GM21528 (cell line): Measurements from ENCODE around the gene NTM.

Experiments used
- ATAC-seq: cut with Tn5 transposase; IDR thresholded peaks from one replicate; pipeline ENCODE4 v1.9.1; 2021; ENCODE audit warnings: mild to moderate bottlenecking, moderate library complexity; ENCODE audit not compliant: unreplicated experiment, low FRiP score

NTM gene

DNA sequence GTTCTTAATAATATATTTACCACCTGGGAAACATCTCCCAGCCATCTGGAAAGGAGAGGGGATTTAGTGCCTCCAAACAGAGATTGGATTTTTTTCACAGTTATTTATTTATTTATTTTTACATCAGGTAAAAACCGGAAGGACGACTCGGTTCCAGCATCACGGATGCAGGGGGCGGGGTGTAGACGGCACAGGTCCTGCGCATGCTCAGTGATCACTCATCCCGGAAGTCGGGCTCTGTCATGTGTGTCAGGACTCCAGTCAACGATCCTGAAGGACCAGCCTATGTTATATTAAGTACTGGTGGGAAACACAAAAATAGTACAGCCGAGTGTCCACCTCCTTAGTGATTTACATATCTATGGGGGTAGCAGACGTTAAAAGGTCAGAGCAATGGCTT, 467.6 kb downstream of the NTM start:
- ATAC-seq: no peak

DNA sequence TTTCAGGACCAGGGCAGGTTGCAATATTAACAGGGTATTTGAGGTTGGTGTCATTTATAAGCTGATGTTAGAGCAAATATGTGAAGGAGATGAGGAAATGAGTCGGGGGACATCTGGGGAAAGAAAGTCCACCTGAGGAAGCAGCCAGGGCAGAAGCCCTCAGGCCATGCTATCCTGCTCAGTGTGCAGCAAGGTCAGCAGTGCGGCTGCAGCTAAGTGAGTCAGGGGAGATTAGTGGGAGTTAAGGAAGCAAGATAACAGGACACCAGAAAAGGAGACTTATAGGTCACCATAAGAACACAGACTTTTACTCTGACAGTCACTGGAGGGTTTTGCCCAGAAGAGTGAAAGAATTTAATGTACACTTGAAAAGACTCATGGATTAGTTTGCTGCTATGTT, 468.9 kb downstream of the NTM start:
- no peak for ATAC-seq

DNA sequence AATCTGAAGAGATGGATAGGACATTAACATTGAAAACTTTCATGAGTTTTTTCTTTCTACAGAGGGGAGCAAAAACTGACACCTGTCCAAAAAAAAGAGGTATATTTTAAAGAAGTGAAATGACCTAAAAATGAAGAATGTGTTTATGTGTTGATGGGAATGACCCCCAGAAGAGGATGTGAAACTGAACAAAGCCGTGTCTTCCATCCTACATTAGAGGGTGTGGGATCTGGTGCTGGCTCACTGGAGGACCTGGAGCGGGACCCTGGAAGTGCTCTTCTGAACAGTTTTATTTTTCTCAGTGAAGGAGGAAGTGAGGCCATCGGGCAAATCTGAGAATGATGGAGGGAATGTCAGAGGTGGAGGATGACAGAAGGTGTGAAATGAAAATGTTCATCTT, 470.1 kb downstream of the NTM start:
- no peak for ATAC-seq

DNA sequence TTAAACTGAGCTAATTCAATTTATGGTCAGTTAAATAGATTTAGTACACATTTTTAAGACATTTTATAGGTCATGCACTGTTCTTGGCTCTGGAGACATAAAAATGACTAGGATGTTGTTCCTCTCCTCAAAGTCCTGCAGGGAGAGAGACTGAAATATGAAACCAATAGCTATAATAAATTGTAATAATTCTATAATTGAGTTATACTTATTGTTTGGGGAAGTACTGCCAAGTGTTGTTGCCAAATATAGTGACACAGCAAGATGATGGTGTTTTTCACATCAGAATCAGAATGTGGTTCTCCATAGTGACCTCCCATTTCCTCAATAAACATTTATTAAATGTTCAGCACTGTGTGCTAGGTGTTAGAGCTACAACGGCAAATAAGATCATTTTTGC, 470.6 kb downstream of the NTM start:
- ATAC-seq: no peak

DNA sequence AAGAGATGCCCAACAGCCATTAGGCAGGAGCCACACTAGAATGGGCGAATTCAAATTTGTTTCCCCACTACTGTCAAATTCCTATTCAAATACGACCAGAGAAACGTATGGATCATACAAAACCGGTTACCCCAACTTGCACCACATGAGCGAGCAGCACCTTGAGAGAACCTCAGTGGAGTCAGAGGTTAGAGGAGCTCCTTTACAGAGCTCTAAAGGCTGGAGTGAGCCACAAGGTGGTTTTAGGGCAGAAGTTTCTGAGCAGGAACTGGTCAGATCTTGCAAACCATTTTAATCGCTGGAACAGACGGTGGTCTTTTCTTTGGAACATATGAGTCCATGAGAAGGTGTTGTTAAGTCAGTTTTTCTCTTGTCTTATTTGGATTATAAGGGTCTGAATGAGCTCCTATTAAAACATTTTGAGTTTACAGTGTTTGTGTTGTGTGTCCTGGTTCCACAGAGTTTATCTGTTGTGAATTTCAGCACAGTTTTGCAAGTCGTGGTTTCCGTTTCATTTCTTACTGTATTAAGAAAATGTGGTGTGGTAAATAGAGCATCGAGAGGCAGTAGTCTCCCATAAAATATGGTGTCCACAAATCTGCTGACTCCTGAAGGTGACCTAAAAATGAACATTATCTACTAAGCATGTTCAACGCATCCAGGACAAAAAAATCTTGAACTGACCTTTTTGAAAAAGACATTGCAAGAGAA, 471.7 kb downstream of the NTM start:
- no peak for ATAC-seq

DNA sequence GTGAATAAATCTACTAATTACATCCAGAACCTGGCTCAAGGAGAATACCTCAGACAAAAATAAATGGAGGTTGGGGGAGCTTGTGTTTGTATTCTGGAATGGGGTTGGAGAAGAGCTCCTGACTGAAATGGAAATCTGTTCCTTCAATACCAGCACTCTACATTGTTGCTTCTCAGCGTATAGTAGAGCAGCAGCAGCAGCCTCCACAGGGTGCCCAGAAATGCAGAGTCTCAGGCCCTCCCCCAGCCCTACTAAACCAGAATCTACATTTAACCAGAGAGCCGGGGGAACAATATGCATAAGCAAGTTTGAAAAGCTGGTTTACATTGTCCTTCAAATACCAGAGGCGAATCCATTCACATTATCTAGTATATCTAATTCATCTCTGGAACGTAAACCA, 474.8 kb downstream of the NTM start:
- ATAC-seq: no peak

DNA sequence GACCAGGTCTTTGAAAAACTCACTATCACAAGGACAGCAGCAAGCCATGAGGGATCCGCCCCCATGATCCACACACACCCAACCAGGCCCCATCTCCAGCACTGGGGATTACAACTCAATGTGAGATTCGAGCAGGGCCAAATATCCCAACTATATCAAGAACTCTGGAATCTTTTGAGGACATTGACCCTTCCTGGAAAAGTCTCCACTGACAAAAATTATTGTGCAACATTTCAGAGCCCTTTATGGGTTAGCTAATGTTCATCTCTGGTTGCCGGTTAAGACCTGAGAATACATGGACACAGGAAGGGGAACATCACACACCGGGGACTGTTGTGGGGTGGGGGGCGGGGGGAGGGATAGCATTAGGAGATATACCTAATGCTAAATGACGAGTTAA, 479.1 kb downstream of the NTM start:
- ATAC-seq: no peak

DNA sequence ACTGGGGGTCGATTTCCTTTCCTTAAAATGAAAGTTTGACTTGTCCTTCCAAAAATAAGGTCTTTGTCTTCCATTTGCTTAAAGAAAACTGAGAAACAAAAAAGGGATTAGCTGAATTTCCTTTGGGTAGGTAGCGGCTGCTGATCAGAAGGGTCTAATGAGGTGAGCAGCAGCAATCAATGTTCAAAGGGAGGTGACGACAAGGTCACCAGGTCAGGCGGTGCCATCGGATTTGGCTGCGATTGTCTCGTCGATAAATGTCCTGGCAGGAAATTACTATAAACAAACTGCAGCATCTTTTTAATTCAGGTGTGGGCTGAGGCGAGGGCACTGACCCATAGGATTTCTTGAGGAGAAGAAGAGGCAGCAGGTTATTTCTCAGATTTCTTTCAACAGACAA, 480.1 kb downstream of the NTM start:
- no peak for ATAC-seq

DNA sequence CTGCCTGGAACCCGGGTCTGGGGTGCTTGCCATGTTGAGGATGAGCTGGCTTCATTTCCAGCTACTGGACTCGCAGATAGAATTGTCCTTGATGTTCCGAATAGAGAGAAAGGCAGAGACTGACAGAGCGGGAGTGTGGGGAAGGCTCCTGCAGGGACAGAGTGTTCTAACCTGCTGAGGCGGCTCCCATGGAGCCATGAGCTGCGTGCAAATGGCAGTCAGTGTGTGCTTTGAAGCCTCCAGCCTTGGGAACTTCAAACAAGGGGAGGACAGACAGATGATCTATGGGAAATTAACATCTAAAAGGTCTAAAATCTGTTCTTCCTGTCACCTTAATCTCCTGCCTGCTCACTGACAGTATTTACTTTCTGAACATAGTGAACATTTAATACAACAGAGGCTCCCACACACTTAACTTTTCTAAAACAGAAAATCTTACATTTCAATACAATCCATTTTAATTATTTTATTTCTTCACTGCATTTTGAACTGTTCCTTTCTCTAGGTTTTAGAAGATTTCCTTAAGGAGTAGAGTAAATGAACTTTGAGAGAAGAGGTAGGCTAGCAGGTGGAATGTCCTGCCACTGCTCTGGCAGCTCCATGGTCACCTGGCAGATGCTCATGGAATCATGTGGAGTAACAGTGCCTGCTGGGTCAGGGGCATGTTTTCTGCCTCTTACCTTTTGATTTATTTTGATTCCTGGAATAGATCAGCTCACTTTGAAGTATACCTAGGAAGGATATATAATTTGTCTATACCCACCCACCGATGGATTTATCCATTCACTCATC, 481.7 kb downstream of the NTM start:
- no peak for ATAC-seq

DNA sequence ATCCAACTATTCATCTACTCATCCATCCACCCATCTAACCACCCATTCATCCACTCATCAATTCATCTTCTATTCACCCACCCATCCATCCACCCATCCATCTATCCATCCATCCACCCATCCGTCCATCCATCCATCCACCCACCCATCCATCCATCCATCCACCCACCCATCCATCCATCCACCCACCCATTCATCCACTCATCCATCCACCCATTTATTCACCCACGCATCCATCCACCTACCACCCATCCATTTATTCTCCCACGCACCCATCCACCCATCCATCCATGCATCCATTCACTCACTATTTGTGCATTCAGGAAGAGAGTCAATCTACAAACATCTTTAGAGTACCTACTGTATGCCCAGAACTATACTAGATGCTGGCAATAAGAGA, 482.3 kb downstream of the NTM start:
- ATAC-seq: no peak

DNA sequence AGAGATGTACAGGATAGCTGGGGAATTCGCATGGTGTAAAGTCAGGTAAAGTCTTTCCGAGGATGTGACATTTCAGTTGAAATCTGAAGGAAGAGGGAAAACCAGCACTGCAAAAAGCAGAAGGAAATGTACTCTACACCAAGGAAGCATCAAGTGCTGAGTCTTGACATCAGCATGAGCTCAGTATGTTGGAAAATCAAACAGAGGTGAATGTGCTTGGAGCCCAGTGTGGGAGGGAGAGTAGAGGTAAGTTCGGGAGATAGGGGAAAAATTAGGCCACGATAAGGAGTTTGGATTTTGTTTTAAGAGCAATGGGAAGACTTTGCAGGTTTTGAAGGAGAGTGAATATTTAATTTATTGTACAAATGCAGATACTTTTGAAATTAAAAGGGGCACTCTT, 484.0 kb downstream of the NTM start:
- no peak for ATAC-seq

DNA sequence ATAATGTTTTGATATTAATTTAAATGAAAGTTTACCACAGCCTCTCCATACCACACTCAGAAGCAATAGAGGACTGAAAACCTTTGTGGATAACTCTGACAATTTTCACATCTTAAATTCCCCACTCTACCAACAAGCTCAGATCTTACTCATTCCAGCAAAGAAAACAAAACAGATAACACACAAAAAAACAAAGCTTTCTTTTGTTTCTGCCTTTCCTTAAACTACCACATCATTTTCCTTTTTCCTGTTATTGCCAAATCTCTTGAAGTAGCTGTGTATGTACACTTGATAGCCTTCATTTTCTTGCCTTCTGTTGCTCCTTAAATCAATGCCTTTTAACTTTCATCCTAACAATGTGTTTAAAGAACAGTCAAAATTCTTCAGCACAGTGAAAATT, 484.9 kb downstream of the NTM start:
- ATAC-seq: no peak

DNA sequence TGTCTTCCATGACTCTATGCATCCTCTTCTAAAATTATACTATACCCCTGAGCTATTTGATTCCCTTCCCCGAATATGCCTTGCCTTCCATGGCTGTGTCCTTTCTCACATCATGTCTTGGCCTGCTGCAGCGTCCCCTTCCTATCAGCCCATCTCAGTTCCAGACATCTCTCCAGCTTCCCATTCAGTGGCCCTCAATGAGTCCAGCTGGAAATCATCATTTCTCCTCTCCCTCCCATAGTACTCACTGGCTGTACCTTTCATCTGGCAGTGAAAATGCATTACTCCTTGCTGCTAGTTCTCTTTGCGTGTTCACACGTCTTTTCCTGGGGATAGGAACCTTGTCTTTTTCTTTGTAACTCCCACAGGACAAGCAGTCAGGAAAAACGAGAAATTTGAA, 486.8 kb downstream of the NTM start:
- no peak for ATAC-seq

DNA sequence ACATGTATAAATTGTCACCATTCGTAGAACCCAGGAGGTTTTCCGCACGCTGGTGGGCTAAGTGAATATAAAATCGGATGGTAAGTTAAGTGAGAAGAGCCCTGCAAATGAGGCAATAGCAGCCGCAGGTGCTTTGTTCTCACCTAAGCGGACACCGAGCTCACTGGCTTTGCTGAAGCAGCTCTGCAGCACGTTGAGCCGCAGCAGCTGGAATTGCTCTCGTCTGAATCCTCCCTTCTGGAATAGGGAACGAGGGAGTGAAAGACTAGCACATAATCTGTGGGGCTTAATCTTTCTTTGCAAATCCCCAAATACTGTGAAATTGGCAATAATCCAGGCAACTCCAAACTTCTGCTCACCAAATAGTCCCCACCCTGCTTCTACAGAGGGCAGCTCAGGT, 488.1 kb downstream of the NTM start:
- no peak for ATAC-seq

DNA sequence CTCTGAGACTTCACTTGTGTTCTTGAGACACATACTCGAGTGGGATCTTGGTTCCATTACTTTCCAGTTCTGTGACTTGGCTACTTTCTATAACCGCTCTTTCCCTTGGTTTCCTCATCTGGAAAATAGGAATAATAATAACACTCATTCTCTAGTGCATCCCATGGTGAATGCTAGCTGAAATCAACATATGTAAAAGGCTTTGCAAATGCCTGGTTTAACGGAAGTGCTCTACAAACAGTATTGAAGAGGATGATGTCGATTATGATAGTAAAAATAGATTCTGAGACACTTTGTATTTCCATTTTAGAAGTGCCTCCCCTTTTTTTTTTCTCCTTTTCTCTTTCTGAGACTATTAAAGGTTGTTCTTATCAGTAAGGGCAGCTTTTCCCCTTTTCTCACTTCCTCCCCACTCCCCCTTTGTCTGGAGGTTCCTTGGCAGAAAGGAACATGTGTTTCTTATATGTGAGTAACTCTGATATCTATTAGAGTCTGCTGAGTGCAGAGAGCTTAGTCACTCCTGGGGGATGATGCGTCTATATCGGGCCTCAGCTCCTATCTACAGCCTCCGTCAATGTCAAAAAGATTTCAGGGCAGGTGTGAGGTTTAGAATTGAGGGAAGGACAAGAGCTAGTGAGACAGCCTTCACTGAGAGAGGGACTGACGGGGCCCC, 489.3 kb downstream of the NTM start:
- ATAC-seq: no peak

DNA sequence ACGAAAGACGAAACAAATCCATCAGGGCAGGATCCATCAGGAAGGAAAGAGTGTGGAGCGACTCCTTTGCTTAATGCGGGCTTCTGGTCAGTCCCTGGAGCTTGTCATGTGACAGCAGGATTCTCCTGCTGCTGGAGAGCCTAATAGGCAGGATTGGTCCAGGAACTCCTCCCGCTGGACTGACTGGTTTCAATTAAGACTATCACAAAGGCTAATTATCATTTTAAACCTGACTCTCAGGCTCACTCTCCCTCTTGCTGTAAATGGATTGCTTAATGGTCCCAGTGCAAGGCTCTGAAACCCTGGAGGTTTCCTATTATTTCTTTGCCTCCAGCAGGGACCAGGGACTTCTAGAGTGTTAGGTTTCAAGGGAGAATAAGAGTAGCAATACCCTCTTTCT, 493.8 kb downstream of the NTM start:
- no peak for ATAC-seq

DNA sequence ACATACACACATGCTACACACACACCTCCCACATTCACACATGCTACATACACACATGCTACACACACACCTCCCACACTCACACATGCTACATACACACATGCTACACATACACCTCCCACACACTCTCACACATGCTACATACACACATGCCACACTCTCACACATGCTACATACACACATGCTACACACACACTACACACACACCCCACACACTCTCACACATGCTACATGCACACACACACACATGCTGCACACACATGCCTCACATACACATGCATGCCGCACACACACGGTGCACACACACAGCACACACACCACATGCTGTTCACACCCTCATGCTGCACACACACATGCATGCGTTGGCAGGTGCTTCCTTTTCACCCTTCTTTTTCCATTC, 495.4 kb downstream of the NTM start:
- ATAC-seq: no peak

DNA sequence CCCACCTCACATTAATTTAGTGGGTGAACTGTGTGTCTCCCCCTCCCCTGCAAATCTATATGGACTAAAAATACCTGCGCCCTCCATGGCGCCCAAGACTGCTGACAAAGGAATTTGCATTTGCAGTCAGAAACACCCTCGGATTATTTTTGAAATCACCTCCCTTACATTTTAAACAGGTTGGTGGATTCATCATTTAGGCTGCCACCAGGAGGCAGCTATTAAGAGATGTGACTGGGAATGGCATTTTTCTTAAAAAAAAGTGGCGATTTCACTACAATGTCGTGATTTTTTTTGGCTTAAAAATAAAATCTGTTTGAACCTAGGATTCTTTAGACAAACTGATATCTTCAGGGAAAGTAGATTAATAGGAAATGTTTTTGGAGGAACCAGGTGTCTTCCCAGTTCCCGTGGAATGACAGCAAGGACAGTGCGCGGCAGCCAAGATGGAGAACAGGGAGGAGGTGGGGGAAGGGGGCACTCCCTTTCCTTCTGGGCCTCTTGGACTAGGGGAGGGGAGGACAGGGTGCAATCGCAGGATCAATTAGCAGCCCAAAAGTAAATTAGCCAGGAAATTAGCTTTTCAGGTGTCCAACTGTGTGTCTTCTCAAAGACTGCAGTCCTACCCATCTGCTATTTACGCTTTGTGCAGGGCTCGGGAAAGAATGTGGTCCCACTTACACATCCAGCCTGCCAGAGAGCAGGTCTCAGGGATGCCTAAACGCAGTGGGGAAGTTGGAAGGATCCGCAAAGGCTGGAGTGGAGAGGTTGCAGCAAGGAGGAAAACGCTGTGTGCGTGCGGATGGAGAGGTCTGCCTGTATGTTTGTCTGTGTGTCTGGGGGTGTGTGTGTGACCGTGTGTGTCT, 496.4 kb downstream of the NTM start:
- no peak for ATAC-seq

DNA sequence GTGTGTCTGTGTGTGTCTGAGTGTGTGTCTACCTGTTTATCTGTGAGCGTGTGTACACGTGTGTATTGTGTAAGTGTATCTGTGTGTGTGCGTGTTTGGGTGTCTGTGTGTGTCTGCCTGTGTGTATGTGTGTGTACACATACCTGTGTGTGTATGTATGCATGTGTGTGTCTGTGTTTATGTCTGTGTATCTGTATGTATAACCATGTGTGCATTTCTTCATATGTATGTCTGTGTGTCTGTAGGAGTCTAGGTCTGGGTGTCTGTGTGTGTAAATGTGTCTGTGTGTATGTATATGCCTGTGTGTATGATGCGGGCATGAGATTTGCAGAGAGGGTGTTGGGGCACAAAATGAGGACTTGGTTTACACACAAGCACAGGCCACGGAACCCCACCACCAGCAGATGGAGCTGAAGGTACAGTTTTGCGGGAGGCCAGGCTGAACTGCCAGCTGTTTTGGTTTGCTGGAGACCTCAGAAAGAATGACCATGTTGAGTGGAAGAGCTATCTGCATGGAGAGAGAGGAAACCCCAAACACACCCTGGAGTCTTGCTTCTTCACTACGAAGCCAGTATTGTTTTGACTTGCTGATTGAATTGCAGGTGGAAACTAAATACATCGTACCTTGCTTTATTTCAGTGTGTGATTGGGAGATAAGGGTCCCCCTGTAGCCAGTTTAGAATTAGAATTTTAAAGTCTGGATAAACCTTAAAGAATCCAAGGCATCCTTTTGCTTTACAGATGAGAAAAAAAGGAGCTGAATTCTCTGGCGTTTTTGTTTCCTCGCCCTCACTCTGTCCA, 497.2 kb downstream of the NTM start:
- no peak for ATAC-seq
